Omental fat pad (tissue), 4 donors: ENCODE measurements around the gene NUP62. TPM values are rescaled to one million over a fixed set of nuclear protein-coding genes. Genes with fewer than 3 reads are reported as not detected.
"Not testable (repeated sequence)": the region's sequence is repeated elsewhere in the genome, so short reads cannot be mapped to it uniquely, and the experiment has no call there.

ENCODE experiments used
- ATAC-seq: fragments of 150-250 bp; one replicate; pipeline ENCODE4 v1.9.1; 2016; ENCODE audit warnings: mild to moderate bottlenecking, moderate library complexity; ENCODE audit not compliant: low FRiP score
- DNase-seq: peaks from one replicate; pipeline ENCODE4 v3.0.0-alpha.2; 2019; ENCODE audit warnings: low spot score
- total RNA-seq, 4 donors: library from RNA; depleted of rRNA; stranded (reverse); fragments of >200 nt; gene quantifications; one replicate each; pipeline ENCODE4 v1.1.0, GENCODE V29; 2016
- TF ChIP-seq, protein P1 (sequence below), 3 donors: fragments of 450-650 bp; IDR thresholded peaks; one replicate each; pipeline ENCODE4 v1.5.1; 2016 to 2017; ENCODE audit warnings: antibody characterized with exemption in 3 of 3, mild to moderate bottlenecking in 3 of 3, moderate library complexity in 2 of 3

Gene NUP62
- total RNA-seq, 4 donors from 2014 or later = 24.9 to 45.5 (median 30.6) TPM

DNA sequence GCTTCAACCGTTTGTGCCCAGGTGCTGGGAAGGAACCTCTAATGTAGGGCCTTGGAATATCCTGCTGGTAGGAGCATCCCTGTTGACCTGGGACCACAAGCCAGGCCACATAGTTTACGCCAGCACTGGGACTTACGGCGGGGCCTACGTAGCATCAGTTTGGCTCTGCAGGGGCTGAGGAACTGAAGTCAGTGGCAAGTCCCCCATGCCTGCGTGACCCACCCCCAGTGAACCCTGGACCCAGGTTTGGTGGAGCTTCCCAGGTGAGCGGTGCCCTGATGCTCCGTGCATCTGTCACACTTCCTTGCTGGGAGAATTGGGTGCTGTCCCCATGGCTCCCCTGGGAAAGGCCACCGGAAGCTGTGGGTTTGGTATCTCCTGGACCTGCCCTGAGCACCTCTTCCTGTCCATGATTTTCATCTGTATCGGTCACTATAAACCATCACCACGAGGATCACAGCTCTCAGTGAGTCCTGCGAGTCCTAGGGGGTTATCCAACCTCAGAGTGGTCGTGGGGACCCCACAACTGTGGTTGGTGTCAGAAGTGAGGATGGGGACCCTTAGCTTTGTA, 21.7 kb upstream of the NUP62 start:
- ATAC-seq (no peak), DNase-seq (no peak)
- TF ChIP-seq, protein P1, sequence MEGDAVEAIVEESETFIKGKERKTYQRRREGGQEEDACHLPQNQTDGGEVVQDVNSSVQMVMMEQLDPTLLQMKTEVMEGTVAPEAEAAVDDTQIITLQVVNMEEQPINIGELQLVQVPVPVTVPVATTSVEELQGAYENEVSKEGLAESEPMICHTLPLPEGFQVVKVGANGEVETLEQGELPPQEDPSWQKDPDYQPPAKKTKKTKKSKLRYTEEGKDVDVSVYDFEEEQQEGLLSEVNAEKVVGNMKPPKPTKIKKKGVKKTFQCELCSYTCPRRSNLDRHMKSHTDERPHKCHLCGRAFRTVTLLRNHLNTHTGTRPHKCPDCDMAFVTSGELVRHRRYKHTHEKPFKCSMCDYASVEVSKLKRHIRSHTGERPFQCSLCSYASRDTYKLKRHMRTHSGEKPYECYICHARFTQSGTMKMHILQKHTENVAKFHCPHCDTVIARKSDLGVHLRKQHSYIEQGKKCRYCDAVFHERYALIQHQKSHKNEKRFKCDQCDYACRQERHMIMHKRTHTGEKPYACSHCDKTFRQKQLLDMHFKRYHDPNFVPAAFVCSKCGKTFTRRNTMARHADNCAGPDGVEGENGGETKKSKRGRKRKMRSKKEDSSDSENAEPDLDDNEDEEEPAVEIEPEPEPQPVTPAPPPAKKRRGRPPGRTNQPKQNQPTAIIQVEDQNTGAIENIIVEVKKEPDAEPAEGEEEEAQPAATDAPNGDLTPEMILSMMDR (IDR thresholded peaks at IDR 0.05) = no peak

DNA sequence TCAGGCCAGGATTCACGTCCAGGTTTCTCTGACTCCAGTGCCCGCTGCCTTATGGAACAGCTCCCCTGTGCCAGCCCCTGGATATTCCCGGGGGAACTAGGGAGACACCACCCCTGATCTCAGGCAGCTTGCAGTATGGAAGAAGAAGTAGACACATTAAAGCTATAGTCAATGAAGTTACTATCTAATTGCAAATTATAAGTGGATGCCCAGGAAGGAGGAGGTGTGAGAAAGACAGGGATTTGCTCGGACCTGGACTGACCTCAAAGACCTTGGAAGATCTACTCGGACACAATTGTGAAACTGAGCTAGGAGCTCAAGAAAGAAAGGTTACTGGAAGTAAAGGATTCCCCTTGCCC, 21.3 kb upstream of the NUP62 start:
- TF ChIP-seq, protein P1 (IDR thresholded peaks at IDR 0.05) = no peak
- ATAC-seq (no peak), DNase-seq (no peak)

DNA sequence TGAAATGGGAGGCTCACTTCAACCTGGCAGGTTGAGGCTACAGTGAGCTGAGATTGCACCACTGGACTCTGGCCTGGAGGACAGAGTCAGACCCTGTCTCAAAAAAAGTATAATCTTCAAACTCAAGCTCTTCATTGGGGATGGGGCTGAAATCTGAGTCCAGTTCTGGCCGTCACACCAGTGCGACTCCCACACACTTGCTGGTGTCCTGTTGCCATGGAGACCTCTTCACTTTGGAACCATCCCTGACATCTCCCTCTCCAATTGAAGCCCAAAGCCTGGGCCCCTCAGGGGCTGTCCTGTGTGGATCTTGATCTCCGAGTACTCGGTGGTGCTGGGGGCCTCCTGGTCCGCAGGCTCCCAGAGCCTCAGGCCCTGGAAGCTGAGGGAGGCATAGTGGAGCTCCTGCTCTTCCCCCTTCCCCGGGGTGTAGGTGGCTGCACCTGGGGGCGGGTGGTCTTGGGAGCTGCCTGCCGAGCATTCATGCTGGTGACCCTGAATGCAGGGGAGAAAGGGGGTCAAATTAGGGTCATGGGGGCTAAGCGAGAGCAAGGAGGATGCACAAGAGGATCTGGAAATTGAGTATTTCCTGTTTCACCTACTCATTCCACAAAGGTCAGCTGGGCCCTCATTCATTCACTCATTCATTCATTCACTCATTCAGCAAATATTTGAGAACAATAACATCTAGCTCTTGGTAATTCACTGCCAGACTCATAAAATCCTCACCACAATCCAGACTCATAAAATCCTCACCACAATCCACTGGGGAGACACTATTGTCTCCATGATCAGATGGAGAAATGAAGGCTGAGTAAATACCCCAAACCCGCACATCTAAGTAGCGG, 20.7 kb upstream of the NUP62 start:
- TF ChIP-seq, protein P1 (IDR thresholded peaks at IDR 0.05) = no peak
- ATAC-seq (no peak), DNase-seq (no peak)

DNA sequence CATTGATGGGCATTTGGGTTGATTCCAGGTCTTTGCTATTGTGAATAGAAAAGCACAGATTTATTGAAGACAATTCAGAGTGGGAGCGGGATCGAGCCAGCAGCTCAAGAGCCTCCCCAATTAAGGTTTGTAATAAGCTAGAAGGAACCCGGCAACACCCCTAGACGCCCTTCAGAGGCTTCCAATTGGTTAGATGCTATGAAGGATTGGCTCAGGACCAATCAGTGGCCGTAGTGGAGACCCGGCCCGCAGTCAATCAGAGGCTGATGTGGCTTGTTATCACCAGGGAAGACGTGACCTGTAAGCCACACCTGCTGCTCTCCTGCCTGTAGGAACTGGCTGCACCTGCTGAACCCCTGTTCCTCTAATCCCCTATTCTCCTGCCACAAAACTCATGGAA, 17.1 kb upstream of the NUP62 start:
- DNase-seq = no peak
- ATAC-seq = no peak
- TF ChIP-seq, protein P1 (IDR thresholded peaks at IDR 0.05) = no peak

DNA sequence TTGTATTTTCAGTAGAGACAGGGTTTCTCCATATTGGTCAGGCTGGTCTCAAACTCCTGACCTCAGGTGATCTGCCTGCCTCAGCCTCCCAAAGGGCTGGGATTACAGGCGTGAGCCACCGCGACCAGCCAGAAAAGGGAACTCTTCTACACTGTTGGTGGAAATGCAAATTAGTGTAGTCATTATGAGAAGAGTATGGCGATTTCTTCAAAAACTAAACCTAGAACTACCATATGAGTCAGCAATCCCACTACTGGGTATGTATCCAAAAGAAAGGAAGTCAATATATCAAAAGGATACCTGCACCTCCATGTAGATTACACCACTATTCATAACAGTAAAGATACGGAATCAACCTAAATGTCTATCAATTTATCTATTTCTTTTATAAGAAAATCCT, 15.3 kb upstream of the NUP62 start:
- not testable (repeated sequence) for DNase-seq, ATAC-seq

DNA sequence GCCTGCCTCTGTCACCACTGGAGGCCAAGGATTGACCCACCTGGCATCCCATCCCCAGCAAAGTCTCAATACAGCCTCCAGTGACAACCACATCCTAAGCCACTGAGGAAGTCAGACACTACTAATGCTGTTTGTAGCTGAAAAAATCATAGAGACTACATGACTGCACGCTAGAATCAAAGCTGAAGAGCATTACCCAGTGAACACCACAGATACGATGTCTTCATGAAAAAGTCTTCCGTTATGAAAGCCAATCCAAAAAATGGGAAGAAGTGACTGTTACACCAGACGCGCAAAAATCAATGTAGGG, 11.1 kb upstream of the NUP62 start:
- TF ChIP-seq, protein P1 (IDR thresholded peaks at IDR 0.05) = no peak
- no peak for ATAC-seq

DNA sequence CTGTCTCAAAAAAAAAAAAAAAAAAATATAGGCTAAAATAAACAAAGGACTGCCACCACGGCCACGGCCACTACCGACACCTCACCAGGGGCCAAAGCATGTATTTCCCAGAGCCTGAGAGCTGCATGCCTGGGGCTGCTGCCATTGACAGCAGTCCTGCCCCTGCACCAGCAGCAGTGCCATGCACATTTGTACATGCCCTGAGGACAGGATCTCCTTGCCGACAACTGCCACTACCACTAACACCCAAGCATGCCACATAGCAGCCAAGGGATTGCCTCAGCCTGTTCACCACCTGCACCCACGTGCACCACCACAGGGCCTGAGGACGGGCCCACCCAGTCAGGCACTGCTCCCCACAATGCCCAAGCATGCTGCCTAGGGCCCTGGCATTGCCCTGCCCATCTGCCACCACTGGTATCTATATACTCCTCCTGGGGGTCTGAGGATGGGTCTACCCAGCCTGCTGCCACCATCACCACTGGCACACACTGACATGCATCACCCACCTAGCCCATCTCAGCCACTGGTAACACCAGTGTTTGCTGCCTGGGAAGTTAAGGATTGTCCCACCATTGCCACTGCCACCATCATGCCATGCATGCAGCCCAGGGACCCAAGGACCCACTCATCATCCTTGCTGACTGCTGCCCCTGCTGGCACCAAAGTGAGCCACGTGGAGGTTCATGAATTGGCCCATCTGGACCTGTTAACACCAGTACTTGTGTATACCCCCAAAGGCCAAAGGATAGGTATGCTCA, 10.6 kb upstream of the NUP62 start:
- TF ChIP-seq, protein P1 (IDR thresholded peaks at IDR 0.05) = no peak
- no peak for DNase-seq
- ATAC-seq = no peak

More for the DNA sequence above, 11.1 kb upstream of the NUP62 start:
- no peak for DNase-seq
